Mesenteric fat pad (tissue), 1 donor: Measurements from ENCODE around the gene HACD3. TPM values are rescaled to one million over a fixed set of nuclear protein-coding genes. Genes with fewer than 3 reads are reported as not detected.
"Not testable (repeated sequence)": the region's sequence is repeated elsewhere in the genome, so short reads cannot be mapped to it uniquely, and the experiment has no call there.

Experiments
- DNase-seq: peaks from one replicate; pipeline ENCODE4 v3.0.0-alpha.2; 2020; ENCODE audit warnings: low spot score
- total RNA-seq: library from RNA; stranded (reverse); fragmentation: NEBNext Ultra II Directional; extraction: Animal tissue kit (Norgen Biotek cat#: 25700); gene quantifications from one replicate; pipeline ENCODE4 v1.2.1, GENCODE V29; 2021
- donor health status: DM: yes; HTN: yes; CAD: no.

HACD3 gene
- total RNA-seq, 1 donor from 2014 or later: 27.9 TPM

DNA sequence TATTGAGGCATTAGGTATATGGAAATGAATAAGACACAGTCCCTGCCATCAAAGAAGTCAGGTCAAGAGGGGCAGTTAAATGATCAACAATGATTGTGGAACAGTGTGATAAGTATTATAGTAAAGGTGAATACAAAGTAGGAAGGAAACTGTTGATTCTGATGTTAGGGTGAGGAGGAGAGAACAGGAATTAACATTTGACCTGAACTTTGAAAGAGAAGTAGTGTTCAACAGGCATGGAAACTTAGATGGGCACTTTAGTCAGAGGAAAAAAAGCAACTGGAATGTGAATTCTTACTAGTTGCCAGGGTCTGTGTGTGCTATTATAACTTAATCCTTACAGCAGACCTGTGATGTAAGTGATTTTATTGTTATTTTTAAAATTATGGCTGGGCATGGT is 17.6 kb downstream of the HACD3 start:
- DNase-seq: no peak

DNA sequence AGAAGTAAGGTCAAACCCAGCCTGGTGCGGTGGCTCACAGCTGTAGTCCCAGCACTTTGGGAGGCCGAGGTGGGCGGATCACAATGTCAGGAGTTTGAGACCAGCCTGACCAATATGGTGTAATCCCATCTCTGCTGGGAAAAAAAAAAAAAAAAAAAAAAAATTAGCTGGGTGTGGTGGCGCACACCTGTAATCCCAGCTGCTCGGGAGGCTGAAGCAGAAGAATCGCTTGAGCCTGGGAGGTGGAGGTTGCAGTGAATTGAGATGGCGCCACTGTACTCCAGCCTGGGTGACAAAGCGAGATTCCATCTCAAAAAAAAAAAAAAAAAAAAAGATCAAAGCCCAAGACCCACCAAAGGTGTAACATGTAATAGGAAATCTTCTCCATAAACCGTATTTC is 19.0 kb downstream of the HACD3 start:
- DNase-seq: not testable (repeated sequence)

DNA sequence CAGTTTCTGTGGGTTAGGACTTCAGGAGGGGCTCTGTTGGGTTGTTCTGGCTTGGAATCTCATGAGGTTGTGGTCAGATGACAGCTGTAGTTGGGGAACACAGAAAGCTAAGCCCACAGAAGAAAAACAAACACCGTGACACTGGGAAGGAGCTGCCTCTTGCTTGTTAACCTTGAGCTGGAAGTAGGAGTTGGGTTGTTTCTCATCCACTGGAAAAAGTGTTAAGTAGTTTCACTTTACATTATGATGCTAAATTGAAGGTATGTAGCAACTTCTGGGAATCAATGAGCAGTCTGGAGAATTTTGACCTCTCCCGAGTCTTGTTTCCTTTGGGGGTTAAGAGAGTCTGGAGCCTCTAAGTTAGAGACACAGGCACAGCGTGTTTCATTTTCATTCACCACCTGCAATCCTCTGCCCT is 20.4 kb downstream of the HACD3 start:
- no peak for DNase-seq

DNA sequence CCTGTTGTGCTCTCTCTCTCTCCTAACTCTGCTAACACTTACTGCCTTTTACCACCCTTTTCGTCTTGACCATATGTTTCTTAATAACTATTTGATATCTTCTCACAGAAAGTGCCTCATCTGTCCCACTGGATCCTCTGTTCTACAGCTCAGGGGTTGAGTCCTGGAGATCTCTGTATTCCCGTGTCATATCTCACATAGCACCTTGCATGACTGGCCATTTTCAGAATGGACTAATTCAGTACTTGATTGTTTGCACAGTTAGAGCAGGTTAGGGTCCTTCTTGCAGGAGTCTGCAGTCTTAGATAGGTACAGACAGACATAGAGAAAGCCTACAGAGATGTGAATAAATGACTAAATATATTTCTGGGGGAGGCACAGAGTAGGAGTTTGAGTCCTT is 20.9 kb downstream of the HACD3 start:
- DNase-seq: no peak

DNA sequence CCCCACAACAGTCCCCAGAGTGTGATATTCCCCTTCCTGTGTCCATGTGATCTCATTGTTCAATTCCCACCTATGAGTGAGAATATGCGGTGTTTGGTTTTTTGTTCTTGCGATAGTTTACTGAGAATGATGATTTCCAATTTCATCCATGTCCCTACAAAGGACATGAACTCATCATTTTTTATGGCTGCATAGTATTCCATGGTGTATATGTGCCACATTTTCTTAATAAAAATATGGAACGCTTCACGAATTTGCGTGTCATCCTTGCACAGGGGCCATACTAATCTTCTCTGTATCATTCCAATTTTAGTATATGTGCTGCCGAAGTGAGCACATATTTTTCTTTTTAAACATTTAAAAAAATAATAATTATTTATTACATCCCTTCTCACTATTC is 22.6 kb downstream of the HACD3 start:
- not testable (repeated sequence) for DNase-seq

DNA sequence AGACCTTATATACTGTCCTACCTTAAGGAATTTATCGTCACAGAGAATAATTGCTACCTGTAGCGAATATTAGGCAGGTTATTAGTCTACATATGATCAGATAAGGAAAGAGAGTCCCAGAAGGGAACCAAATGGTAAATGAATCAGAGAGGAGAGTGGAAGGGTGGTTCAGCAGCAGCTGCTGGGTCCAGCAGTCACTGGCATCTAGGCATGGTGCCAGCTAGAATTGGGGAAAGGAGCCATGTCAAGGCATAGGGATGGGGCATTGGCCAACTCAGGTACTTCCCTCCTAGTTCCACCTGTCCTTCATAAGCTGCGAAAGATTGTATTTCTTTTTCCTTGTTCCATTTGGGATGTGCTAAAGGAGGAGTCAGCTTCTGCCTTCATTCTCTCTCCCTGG is 23.4 kb downstream of the HACD3 start:
- no peak for DNase-seq

DNA sequence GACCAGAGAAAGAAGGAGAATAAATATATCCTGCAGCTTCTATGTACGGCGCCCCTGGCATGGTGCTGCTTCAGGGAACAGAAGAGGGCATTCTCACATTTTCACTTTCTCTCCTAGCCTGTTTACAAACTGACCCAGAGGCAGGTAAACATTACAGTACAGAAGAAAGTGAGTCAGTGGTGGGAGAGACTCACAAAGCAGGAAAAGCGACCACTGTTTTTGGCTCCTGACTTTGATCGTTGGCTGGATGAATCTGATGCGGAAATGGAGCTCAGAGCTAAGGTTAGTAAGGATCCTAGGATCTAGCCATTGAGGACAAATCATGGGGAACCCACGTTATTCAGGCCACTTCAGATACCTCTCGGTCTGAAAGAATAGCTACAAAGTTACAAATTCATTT is 26.4 kb downstream of the HACD3 start:
- no peak for DNase-seq

DNA sequence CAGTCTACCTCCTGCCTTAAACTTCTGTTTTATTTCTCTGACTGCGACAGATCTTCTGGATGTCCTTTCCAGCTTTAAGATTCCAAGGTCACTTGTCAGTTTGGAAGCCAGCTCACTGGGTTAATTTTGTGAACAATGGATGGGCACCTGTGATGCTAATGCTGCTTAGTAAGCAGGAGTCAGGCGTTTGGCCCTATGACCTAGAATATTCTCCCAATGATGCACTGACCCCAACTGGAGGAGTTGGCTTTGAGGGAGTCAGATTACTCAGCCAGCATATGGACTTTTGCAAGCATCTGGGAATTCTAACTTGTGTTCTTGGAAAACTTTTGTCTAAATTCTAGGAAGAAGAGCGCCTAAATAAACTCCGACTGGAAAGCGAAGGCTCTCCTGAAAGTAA is 28.1 kb downstream of the HACD3 start:
- no peak for DNase-seq

DNA sequence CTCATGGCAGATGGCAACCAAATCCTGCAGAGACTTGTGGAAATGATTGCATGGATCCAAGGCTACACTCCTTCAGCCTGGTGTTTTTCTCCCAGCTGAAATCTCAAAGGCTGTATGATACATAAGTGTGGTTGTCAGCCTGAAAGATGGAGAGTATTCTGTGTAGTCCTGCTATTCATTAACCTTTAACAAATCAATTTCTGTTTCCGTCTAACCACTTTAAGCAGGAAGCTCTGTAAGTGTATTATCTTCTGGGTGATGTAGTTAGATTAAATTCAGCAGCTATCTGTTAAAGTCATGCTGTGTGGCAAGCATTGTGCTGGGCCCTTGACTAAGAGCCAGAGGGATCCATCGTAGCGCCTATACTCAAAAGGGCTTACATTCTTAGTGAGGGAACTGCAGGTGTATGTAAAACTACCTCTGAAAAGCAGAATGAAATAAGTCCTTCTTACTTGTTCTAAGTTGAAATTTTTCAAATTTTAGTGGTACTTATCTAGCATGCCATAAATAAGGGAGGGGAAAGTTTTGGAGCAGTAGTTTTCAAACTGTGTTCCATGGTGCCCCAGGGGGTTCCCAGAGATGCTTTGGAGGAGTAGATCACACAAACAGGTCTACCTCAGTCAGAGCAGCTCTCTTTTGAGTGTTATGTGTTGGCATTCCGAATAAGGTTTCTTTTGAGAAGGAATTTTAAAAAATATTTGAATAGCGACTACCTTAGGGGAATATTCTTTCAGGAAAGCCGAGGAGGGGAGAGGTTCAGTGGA is 28.9 kb downstream of the HACD3 start:
- no peak for DNase-seq

DNA sequence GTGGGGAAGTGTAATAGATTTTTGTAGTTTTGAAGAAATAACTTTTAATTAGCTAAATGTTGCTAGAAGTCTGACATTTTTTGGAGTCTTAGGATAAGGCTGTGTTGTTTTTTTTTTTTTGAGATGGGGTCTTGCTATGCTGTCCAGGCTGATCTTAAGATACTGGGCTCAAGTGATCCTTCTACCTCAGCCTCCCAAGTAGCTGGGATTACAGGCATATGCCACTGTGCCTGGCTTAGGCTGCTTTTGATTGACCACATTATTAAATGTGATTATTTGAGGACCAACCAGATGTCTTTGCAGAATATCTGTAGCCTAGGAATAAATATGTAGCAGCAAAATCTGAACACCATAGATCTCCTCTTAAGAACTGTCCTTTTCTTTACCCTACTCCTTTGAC is 29.7 kb downstream of the HACD3 start:
- DNase-seq: no peak

DNA sequence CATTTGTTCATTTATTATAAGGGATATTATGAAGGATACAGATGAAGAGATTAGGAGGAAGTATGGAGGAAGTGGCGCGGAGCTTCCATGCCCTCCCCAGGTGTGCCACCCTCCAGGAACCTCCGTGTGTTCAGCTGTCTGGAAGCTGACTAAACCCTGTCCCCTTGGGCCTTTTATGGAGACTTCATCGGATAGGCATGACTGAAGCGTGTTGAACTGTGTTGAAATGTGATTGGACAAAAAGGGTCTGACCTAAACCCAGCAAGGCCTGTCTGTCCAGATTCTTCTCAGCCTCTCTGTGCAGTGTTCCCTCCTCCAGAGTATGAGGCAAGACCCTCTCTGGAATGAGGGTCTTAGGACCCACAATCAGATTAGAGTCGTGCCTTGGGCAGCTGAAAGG is 31.7 kb downstream of the HACD3 start:
- no peak for DNase-seq

DNA sequence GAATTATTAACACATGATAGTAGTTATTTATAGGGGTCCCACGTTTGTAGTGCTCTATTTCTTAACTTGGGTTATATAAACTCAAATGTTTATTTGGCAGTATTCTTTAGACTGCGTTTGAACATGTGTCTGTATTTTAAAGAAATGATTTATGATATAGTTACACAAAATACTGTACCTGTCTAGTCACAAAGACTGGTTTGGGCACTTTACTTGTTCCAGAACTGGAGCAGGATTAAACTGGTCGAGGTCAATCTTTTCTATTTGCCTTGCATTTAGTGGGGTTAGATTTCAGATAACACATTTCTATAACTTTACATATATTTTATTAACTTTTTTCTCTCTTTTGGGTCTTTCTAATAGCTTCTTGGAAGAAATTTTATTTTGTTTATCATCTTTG is 39.5 kb downstream of the HACD3 start:
- no peak for DNase-seq

DNA sequence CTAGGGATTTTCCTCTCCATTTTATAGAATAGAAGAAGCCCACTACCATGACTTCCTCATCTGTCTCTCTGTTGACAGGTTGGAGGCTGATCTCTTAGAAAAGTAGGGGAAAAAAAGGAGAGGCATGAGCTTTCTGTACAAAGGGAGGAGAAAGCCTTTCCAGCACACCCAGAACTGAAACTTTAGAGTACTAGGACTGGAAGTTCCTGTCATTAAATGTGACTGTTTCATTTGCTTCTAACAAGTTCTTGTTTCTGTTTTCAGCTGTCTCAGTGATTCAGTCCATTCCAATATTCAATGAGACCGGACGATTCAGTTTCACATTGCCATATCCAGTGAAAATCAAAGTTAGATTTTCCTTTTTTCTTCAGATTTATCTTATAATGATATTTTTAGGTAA is 41.7 kb downstream of the HACD3 start:
- DNase-seq: no peak

DNA sequence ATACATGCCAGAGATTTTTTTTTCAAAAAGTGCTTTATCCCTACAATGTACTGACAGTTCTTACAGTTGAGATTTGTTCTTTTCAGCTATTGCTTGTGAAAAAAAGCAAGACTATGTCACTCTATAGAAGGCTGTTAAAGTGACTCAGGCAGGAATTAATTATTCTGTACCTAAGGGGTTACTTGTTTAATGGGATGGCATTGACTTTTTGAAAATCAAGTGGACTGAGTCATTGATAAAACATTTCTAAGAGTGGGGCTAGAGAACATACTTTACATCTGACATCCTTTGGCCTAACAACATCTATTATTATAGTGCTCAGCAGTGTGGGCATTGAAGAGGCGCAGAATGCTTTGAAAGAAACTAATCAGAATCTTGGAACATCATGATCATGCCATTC is 46.4 kb downstream of the HACD3 start:
- DNase-seq: no peak

DNA sequence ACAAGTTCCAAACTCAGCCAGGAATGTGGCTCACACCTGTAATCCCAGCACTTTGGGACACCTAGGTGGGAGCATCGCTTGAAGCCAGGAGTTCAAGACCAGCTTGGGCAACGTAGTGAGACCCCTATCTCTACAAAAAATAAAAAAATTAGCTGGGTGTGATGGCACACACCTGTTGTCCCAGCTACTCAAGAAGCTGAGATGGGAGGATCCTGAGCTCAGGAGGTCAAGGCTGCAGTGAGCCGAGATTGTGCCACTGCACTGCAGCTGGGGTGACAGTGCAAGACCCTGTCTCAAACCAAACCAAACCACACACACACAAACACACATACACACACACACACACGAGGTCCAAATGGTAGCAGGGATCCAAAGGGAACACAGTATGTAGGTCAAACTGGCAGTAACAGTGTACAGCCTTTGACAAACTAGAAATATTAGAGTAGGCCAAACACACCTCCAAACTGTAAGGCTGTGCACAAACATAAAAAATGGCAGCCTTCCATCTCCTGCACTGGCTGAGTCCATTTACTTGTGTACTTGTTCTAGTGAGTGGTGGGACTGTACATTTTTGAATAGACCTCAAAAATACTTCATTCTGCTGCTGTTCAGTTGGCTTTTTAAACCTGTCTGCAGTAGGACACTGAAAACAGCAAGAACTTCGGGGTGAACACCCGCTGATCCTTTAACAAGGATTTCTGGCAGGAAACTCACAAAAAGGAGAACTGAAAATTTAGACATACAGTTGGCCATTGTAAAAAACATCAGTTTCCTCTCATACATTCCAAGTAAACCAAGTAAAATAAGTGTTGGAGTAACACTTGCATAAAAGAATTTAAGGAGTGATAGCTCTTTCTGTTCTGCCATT is 47.1 kb downstream of the HACD3 start:
- no peak for DNase-seq

DNA sequence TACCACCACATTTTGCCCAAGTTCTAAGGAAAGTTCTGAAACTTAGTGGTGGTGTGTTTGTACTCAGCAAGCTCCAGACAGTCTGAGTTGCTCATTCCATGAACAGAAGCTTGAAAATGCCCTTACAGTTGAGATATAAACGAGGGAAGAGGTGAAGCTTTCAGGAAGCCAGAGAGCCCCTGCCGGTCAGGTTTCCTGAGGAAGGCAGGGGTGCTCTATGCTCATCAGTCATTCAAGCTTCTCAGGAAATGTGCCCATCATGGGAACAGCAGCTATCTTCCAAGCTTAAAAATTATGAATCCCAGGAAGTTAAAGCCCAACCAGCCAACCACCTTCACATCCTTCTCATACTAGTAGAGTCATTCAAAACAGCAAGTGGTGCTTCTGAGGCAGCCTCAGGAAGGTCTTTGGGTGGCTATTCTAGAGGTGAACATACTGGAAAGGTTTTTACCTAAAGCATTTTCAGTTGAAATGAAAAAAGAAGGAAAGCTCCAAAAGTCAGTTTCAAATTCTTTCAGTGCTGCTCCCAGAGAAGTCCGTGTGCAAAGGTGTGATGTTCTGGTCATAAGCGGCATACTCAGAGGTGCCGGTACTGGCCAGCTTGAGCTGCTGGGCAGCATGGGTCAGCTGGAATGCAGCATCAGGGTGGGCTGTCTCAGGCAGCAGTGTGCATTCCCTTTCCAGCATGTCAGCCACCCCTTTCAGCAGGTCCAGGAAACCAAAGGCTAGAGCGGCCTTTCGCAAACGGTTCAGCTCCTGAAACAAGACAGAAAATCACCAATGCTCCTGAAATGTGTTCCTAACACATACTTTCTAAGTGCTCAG is 48.9 kb downstream of the HACD3 start:
- no peak for DNase-seq

DNA sequence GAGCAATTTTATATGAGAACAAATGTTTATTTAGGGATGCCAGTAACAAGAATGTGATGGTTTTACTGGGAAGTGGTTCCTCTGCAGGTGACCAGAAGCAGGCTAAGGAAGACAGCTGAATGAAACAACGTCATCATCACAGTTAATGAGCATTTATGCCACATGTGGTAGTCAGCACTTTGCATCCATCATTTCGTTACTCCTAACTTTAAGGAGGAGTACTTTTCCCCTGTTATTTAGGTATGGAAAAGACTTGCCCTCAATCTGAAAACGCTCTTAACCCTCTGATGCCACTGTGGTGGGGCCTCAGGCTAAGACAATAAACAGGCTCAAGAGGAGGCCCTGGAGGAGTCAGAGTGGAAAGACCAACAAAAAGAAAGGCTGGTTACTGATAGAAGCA is 49.5 kb downstream of the HACD3 start:
- no peak for DNase-seq

DNA sequence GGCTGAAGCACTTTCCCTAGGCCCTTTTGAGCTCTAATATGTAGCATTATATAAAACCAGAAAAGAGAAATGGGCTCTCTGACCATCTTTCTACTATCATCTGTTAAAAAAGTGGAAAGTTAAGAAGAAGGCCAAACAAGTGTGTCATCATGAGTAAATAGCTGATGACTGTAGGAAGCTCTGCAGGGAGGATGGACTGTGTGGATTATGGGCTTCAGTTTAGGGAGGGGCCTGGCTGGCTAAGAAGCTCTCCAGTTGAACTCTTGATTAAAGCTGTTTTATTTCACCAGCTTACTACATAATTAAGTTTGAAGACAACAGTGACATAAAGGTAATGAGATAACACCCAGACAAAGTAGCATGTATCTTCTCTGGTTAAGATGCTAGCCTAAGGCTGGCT is 50.0 kb downstream of the HACD3 start:
- DNase-seq: no peak

DNA sequence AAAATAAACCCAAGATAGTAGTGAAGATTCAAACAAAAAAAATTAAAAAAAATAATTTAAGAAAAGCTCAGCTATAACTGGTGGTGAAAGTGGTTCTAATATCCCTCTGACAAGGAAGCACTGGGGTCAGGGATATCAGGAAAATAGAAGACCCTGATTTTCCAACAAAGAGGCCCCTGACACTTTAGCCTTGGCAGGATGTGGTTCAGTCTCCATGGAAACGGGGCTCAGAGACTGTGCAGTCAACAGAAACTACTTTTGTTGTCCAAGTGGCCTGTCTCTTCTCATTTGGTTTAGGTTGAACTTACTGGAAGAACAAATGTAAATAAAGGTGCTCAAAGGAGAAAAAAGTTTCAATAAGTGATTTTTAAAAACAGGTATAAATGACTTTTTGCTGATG is 53.4 kb downstream of the HACD3 start:
- DNase-seq: no peak

DNA sequence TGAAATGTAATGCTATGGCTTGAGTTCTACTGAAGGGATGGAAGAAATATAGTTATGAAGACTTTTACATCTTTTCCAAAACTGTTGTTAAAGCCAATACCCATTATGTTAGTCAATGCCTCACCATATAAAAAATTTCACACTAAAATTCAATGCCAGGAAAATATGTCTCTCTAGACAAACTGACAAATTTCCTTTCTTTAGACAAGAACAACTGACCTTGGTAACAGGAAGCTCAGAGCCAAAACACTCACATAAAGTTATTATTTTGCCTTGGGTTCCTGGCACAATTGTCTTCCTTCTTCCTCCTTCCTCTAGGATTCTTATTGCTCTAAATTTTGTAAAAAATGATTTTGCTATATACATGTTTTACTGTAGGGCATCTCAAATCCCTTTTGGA is 54.0 kb downstream of the HACD3 start:
- DNase-seq: no peak

DNA sequence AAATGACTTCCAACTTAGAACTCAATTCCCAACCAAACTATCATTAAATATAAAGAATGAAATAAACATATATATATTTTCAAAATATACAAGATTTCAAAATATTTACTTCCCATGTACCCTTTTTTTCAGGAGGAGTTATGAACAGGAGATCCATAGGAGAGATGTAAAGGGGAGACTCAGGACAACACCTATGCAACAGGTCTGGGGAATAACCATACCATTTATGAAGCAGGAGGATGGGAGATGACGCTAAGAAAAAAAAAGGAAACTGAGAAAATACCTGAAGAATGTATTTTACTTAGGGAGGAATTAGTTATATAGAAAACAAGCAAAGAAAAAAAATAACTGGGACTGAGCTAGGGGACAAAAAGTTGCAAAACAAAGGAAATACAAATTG is 56.8 kb downstream of the HACD3 start:
- DNase-seq: no peak

DNA sequence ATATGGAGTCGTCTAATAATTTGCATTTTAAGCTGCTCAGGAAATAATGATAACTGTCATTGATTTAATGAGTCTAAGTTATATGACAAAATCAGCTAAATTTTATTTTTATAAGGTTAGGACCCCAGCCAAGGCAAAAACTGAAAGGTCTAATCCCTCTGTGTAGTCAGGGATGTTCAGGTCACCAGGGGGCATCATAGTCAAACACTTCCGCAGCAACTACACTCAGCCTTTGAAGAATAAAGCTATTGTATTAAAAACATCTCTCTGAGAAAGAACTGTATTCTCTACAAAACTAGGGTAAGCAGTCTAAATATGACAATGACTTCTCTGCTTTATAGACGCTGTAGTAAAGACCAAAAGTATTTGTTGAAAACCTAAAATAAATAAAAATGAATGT is 65.7 kb downstream of the HACD3 start:
- DNase-seq: no peak
